HepG2 (cell line): ENCODE data around the gene PAIP2. TPM values are rescaled to one million over a fixed set of nuclear protein-coding genes. Genes with fewer than 3 reads are reported as not detected.

Experiments
- ADNP ChIP-seq: sonication (generic); formaldehyde crosslinking; IDR thresholded peaks from 2 replicates; pipeline ENCODE4 v1.4.0; 2020; ENCODE audit warnings: missing genetic modification reagents
- HNRNPK ChIP-seq: fragments of 200-400 bp; formaldehyde crosslinking; IDR thresholded peaks from 2 replicates; pipeline ENCODE4 v1.6.1; 2018; ENCODE audit warnings: low read length, low read depth, moderate library complexity, mild to moderate bottlenecking; ENCODE audit not compliant: poor library complexity, severe bottlenecking
- KDM3A ChIP-seq: IDR thresholded peaks from 2 replicates; pipeline ENCODE4 v1.6.1; 2018; ENCODE audit warnings: low read depth, missing compliant biosample characterization
- KIAA2018 ChIP-seq: sonication (generic); formaldehyde crosslinking; IDR thresholded peaks from 2 replicates; pipeline ENCODE4 v1.5.0; 2020; ENCODE audit warnings: mild to moderate bottlenecking, missing genetic modification reagents, borderline replicate concordance
- PHF20 ChIP-seq: sonication (generic); formaldehyde crosslinking; IDR thresholded peaks from 2 replicates; pipeline ENCODE4 v1.5.0; 2020; ENCODE audit warnings: mild to moderate bottlenecking, missing genetic modification reagents
- TFDP2 ChIP-seq: sonication (generic); formaldehyde crosslinking; IDR thresholded peaks from 2 replicates; pipeline ENCODE4 v1.4.0; 2020; ENCODE audit warnings: missing genetic modification reagents
- ZBTB3 ChIP-seq: sonication (generic); formaldehyde crosslinking; IDR thresholded peaks from 2 replicates; pipeline ENCODE4 v1.4.0; 2020; ENCODE audit warnings: low read depth, mild to moderate bottlenecking, moderate library complexity, missing genetic modification reagents, borderline replicate concordance
- ZFP1 ChIP-seq: IDR thresholded peaks from 2 replicates; pipeline ENCODE4 v1.6.1; 2016
- ZFP91 ChIP-seq: sonication (generic); formaldehyde crosslinking; IDR thresholded peaks from 2 replicates; pipeline ENCODE4 v1.9.0; 2022; ENCODE audit warnings: missing genetic modification reagents, mild to moderate bottlenecking, borderline replicate concordance
- ZNF337 ChIP-seq: sonication (generic); formaldehyde crosslinking; IDR thresholded peaks from 2 replicates; pipeline ENCODE4 v1.5.1; 2020; ENCODE audit warnings: missing genetic modification reagents, low read depth, mild to moderate bottlenecking, borderline replicate concordance
- ZNF382 ChIP-seq: sonication (generic); formaldehyde crosslinking; IDR thresholded peaks from 2 replicates; pipeline ENCODE4 v1.5.0; 2020; ENCODE audit warnings: missing genetic modification reagents, mild to moderate bottlenecking, borderline replicate concordance
- ZNF772 ChIP-seq: sonication (generic); formaldehyde crosslinking; IDR thresholded peaks from 2 replicates; pipeline ENCODE4 v1.5.0; 2020; ENCODE audit warnings: mild to moderate bottlenecking, missing genetic modification reagents
- polyA plus RNA-seq, 8 experiments: library from polyadenylated mRNA; depleted of rRNA in 3 of 8; stranded (reverse) in 7 of 8; unstranded in 1 of 8; fragments of >200 nt; fragmentation: Illumina TruSeq in 4 of 8; extraction: Trizol in 4 of 8; gene quantifications; 2 replicates each; pipeline versions ENCODE4 v1.2.1 to v1.2.3, GENCODE V29; 2011 to 2016; ENCODE audit warnings: low read depth in 4 of 8, missing spikeins in 1 of 8, mixed read lengths in 1 of 8; ENCODE audit not compliant: insufficient read depth in 1 of 8
- total RNA-seq, 5 experiments: library from RNA; depleted of rRNA; stranded (reverse); fragments of >200 nt; fragmentation: Illumina TruSeq; extraction: Trizol; gene quantifications; 2 replicates each; pipeline ENCODE4 v1.2.3, GENCODE V29; 2016; ENCODE audit warnings: low read depth in 1 of 5

PAIP2 gene
- total and polyA plus RNA-seq, 2 of the 13 experiments (the other 11 are each of a cell fraction or from before 2014, with no cell fraction given) = 61.5 to 76.3 TPM

GRCh38 chr5:139383275-139383992, 41.8 kb downstream of the PAIP2 start, which contains the start of gene SLC23A1 (continued):
- TF ChIP-seq KIAA2018 (no peak), ZFP1 (CRISPR knock-in tag) (no peak), TFDP2 (no peak), ZFP91 (peak; percentile 53; the same call in 1 of the 2 replicates), HNRNPK (no peak), KDM3A (CRISPR knock-in tag) (no peak), PHF20 (CRISPR knock-in tag) (no peak), ZNF382 (CRISPR knock-in tag) (no peak), ZNF772 (CRISPR knock-in tag) (no peak), ADNP (CRISPR knock-in tag) (no peak), ZBTB3 (CRISPR knock-in tag) (no peak), ZNF337 (CRISPR knock-in tag) (no peak)
